Measurements from ENCODE around the gene PPL.

The PPL gene

DNA sequence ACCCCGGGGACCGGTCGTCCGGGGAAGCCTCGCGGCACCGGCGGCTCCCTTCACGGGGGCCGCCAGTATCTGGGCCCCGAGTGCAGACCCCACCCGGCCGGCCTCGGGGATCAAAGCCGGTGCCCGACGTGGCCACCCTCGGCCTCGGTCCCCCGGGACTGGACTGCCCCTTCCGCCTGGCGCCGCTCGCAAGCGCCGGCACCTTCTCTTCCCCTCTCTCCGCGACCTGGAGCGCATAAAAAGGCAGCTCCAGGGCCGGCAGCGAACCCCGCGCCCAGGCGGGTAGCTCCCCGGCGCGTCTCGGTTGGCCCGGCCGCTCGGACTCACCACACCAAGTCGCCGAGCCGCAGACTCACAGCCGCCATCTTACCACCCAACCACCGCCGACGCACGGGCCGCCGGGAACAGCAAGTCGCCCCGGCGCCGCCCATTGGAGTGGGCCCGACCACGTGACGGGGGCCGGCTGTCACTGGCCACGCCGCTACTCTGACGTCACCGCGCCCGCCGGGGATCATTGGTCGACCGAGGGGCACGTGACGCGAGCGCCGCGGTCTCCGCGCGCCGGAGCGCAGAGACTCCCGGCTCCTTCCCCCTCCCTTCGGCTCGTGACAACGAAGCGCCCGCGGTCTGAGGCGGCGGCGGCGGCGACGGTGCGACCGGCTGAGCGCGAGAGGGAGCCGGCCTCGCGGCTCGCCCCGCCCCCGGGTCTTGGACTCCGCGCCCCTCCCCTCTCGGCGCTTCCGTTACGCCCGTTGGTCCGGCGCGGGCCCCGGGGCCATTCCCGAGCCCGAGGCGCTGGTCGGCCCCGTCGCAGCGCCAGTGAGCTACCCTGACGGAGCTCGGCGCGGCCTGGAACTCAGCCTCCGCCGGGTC, 89.8 kb downstream of the PPL start, which contains the start of the genes GLYR1 and UBN1 (continued):
- TF ChIP-seq, protein P1, sequence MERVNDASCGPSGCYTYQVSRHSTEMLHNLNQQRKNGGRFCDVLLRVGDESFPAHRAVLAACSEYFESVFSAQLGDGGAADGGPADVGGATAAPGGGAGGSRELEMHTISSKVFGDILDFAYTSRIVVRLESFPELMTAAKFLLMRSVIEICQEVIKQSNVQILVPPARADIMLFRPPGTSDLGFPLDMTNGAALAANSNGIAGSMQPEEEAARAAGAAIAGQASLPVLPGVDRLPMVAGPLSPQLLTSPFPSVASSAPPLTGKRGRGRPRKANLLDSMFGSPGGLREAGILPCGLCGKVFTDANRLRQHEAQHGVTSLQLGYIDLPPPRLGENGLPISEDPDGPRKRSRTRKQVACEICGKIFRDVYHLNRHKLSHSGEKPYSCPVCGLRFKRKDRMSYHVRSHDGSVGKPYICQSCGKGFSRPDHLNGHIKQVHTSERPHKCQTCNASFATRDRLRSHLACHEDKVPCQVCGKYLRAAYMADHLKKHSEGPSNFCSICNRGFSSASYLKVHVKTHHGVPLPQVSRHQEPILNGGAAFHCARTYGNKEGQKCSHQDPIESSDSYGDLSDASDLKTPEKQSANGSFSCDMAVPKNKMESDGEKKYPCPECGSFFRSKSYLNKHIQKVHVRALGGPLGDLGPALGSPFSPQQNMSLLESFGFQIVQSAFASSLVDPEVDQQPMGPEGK (tag by site-specific recombination; IDR thresholded peaks at IDR 0.05) = peak; percentile 59
- TF ChIP-seq ZNF10 (tag by site-specific recombination; IDR thresholded peaks at IDR 0.05) = no peak
- TF ChIP-seq ZNF202 (tag by site-specific recombination; IDR thresholded peaks at IDR 0.05; ENCODE audit: borderline replicate concordance) = no peak
- TF ChIP-seq, protein P2, sequence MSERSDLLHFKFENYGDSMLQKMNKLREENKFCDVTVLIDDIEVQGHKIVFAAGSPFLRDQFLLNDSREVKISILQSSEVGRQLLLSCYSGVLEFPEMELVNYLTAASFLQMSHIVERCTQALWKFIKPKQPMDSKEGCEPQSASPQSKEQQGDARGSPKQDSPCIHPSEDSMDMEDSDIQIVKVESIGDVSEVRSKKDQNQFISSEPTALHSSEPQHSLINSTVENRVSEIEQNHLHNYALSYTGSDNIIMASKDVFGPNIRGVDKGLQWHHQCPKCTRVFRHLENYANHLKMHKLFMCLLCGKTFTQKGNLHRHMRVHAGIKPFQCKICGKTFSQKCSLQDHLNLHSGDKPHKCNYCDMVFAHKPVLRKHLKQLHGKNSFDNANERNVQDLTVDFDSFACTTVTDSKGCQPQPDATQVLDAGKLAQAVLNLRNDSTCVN (tag by site-specific recombination; optimal IDR thresholded peaks at IDR 0.05) = peak; percentile 81
- no peak for TF ChIP-seq ZNF157 (tag by site-specific recombination; IDR thresholded peaks at IDR 0.05)
- TF ChIP-seq, protein P3, sequence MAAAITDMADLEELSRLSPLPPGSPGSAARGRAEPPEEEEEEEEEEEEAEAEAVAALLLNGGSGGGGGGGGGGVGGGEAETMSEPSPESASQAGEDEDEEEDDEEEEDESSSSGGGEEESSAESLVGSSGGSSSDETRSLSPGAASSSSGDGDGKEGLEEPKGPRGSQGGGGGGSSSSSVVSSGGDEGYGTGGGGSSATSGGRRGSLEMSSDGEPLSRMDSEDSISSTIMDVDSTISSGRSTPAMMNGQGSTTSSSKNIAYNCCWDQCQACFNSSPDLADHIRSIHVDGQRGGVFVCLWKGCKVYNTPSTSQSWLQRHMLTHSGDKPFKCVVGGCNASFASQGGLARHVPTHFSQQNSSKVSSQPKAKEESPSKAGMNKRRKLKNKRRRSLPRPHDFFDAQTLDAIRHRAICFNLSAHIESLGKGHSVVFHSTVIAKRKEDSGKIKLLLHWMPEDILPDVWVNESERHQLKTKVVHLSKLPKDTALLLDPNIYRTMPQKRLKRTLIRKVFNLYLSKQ (tag by site-specific recombination; IDR thresholded peaks at IDR 0.05; ENCODE audit: borderline replicate concordance) = no peak
- TF ChIP-seq ZNF76 (tag by site-specific recombination; IDR thresholded peaks at IDR 0.05; ENCODE audit: borderline replicate concordance, low read depth) = peak; percentile 95
- no peak for TF ChIP-seq ZNF830 (tag by site-specific recombination; IDR thresholded peaks at IDR 0.05; ENCODE audit: low read depth)
- TF ChIP-seq ZNF514 (tag by site-specific recombination; IDR thresholded peaks at IDR 0.05) = no peak
- no peak for TF ChIP-seq ZNF837 (tag by site-specific recombination; IDR thresholded peaks at IDR 0.05)
- TF ChIP-seq, protein P4, sequence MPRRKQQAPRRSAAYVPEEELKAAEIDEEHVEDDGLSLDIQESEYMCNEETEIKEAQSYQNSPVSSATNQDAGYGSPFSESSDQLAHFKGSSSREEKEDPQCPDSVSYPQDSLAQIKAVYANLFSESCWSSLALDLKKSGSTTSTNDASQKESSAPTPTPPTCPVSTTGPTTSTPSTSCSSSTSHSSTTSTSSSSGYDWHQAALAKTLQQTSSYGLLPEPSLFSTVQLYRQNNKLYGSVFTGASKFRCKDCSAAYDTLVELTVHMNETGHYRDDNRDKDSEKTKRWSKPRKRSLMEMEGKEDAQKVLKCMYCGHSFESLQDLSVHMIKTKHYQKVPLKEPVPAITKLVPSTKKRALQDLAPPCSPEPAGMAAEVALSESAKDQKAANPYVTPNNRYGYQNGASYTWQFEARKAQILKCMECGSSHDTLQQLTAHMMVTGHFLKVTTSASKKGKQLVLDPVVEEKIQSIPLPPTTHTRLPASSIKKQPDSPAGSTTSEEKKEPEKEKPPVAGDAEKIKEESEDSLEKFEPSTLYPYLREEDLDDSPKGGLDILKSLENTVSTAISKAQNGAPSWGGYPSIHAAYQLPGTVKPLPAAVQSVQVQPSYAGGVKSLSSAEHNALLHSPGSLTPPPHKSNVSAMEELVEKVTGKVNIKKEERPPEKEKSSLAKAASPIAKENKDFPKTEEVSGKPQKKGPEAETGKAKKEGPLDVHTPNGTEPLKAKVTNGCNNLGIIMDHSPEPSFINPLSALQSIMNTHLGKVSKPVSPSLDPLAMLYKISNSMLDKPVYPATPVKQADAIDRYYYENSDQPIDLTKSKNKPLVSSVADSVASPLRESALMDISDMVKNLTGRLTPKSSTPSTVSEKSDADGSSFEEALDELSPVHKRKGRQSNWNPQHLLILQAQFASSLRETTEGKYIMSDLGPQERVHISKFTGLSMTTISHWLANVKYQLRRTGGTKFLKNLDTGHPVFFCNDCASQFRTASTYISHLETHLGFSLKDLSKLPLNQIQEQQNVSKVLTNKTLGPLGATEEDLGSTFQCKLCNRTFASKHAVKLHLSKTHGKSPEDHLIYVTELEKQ (tag by site-specific recombination; IDR thresholded peaks at IDR 0.05; ENCODE audit: borderline replicate concordance) = no peak
- no peak for TF ChIP-seq ZNF266 (tag by site-specific recombination; IDR thresholded peaks at IDR 0.05; ENCODE audit: low read depth)
- 0 out of 2 replicates have a peak, but pooled peaks have one; percentile 28 for TF ChIP-seq ZNF610 (tag by site-specific recombination; IDR thresholded peaks at IDR 0.05; ENCODE audit: borderline replicate concordance)
- no peak for TF ChIP-seq ZNF473 (tag by site-specific recombination; IDR thresholded peaks at IDR 0.05)
- TF ChIP-seq, protein P5, sequence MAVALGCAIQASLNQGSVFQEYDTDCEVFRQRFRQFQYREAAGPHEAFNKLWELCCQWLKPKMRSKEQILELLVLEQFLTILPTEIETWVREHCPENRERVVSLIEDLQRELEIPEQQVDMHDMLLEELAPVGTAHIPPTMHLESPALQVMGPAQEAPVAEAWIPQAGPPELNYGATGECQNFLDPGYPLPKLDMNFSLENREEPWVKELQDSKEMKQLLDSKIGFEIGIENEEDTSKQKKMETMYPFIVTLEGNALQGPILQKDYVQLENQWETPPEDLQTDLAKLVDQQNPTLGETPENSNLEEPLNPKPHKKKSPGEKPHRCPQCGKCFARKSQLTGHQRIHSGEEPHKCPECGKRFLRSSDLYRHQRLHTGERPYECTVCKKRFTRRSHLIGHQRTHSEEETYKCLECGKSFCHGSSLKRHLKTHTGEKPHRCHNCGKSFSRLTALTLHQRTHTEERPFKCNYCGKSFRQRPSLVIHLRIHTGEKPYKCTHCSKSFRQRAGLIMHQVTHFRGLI (tag by site-specific recombination; IDR thresholded peaks at IDR 0.05) = peak; percentile 50; the same call in 1 of the 2 replicates
- TF ChIP-seq, protein P6, sequence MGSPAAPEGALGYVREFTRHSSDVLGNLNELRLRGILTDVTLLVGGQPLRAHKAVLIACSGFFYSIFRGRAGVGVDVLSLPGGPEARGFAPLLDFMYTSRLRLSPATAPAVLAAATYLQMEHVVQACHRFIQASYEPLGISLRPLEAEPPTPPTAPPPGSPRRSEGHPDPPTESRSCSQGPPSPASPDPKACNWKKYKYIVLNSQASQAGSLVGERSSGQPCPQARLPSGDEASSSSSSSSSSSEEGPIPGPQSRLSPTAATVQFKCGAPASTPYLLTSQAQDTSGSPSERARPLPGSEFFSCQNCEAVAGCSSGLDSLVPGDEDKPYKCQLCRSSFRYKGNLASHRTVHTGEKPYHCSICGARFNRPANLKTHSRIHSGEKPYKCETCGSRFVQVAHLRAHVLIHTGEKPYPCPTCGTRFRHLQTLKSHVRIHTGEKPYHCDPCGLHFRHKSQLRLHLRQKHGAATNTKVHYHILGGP (tag by site-specific recombination; IDR thresholded peaks at IDR 0.05) = no peak
- TF ChIP-seq ZNF350 (tag by site-specific recombination; IDR thresholded peaks at IDR 0.05) = no peak
- TF ChIP-seq ZNF274 (IDR thresholded peaks at IDR 0.05; ENCODE audit: low read length) = no peak
- TF ChIP-seq ZNF274 (tag by site-specific recombination; IDR thresholded peaks at IDR 0.05; ENCODE audit: borderline replicate concordance) = no peak
- TF ChIP-seq, protein P7, sequence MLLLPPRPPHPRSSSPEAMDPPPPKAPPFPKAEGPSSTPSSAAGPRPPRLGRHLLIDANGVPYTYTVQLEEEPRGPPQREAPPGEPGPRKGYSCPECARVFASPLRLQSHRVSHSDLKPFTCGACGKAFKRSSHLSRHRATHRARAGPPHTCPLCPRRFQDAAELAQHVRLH (tag by site-specific recombination; IDR thresholded peaks at IDR 0.05) = peak; percentile 38; the same call in 1 of the 2 replicates
- TF ChIP-seq, protein P8, sequence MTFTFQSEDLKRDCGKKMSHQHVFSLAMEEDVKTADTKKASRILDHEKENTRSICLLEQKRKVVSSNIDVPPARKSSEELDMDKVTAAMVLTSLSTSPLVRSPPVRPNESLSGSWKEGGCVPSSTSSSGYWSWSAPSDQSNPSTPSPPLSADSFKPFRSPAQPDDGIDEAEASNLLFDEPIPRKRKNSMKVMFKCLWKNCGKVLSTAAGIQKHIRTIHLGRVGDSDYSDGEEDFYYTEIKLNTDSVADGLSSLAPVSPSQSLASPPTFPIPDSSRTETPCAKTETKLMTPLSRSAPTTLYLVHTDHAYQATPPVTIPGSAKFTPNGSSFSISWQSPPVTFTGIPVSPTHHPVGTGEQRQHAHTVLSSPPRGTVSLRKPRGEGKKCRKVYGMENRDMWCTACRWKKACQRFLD (tag by site-specific recombination; IDR thresholded peaks at IDR 0.05) = peak; percentile 40; the same call in 1 of the 2 replicates
- TF ChIP-seq, protein P9, sequence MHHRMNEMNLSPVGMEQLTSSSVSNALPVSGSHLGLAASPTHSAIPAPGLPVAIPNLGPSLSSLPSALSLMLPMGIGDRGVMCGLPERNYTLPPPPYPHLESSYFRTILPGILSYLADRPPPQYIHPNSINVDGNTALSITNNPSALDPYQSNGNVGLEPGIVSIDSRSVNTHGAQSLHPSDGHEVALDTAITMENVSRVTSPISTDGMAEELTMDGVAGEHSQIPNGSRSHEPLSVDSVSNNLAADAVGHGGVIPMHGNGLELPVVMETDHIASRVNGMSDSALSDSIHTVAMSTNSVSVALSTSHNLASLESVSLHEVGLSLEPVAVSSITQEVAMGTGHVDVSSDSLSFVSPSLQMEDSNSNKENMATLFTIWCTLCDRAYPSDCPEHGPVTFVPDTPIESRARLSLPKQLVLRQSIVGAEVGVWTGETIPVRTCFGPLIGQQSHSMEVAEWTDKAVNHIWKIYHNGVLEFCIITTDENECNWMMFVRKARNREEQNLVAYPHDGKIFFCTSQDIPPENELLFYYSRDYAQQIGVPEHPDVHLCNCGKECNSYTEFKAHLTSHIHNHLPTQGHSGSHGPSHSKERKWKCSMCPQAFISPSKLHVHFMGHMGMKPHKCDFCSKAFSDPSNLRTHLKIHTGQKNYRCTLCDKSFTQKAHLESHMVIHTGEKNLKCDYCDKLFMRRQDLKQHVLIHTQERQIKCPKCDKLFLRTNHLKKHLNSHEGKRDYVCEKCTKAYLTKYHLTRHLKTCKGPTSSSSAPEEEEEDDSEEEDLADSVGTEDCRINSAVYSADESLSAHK (tag by site-specific recombination; IDR thresholded peaks at IDR 0.05) = no peak

Measured in HEK293 (cell line).